Activated gamma-delta T cell treated with anti-CD3 and anti-CD28 coated beads, Interleukin-2, amount 50 U/mL, for 16 hours (primary cell): Measurements from ENCODE around the gene CDH5.
"Not testable (repeated sequence)": the region's sequence is repeated elsewhere in the genome, so short reads cannot be mapped to it uniquely, and the experiment has no call there.

Experiments
- DNase-seq: peaks from one replicate; pipeline ENCODE4 v3.0.0-alpha.2; 2020; ENCODE audit warnings: low read depth

Gene CDH5

DNA sequence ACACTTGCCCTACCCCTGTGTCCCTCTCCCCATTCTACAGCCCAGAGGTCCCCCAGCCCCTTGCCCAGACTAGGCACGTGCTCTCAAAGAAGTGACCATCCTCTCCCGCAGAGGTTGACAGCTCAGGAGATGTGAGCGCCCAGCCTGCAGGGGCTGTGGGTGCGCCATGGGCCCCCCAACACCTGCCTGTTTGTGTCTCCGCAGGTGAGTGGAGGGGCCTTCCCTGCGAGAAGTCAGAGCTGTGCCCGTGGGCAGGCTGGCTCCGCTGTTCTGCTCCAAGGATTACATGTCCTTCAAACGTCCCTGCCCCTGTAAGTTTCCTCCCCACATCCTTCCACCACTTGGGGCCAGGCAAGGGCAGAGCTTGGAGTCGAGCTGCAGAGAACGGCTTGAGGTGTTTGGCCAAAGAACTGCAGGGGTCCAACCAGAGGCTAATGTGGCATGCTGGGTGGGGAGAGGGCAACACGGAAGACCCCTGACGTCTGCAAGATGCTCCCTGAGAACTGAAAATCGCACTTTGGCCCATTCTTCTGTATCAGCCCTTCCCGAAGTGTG lies 71.0 kb downstream of the CDH5 start:
- no peak for DNase-seq

DNA sequence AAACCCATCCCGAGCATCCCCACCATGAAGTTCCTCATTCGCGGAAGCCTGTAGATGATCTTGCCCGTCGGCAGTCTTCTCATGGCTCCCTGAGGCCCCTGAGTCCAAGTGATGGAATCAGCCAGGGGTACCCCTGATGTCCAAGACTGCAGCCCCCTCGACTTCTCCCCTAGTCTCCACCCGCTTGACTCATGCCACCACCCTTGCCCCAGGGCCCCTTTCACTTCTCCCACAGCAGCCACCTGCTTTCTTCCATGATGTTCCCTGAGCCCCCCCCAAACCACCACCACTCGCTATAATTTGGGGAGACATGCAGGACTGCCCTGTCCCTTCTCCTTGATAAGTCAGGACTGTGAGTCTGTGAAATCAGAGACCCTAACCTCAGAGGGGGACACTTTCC lies 72.0 kb downstream of the CDH5 start:
- DNase-seq, result no peak

DNA sequence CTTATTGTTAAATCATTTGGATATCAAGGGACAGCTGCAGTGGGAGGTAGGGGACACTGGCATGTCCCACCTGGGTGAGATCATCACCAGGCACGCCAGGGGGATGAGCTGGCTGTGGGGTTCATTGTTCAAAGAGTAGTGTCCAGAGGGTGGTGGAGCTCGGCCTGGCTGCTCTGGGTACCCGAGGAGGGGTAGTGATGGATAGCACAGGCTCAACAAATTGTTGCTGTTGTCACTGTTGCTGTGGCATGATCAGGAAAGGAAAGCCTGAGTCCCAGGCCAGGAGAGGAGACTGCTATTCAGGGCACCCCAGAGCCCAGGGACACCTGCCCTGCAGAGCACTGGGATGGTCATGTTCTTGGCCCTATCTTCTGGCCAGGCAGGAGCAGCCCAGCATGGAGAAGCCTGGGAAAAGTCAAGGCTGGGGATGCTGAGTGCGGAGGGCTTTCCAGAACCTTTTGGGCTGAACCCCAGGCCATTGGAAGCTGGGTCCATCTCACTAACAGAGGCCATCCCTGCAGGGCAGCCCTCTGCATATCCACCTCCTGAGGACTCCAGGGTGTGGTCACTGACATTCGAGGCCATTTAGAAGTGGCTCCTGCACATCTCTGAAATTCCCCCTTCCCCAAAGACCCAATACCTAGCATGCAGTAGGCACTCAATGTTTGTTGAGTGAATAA lies 72.7 kb downstream of the CDH5 start:
- no peak for DNase-seq

DNA sequence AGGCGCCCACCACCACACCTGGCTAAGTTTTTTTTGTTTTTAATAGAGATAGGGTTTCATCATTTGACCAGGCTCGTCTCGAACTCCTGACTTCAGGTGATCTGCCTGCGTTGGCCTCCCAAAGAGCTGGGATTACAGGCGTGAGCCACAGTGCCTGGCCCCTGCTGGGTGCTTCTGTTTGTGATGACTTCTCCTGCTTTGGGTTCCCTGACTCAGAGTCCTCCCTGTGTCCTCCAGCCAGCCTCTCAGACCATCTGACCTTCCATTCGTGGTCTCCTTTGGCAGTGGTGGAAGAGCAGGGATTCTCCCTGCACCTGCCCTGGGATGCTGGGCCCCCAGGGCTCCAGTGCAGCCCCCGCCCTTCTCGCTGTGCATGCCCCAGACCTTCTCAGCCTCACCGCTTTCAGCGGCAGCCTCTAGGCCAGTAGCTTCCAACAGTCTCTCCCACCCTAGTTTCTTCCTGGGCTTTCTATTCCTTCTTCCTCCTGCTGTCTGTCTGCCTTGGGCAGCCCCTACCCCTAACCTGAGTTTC lies 73.8 kb downstream of the CDH5 start:
- DNase-seq, result no peak

DNA sequence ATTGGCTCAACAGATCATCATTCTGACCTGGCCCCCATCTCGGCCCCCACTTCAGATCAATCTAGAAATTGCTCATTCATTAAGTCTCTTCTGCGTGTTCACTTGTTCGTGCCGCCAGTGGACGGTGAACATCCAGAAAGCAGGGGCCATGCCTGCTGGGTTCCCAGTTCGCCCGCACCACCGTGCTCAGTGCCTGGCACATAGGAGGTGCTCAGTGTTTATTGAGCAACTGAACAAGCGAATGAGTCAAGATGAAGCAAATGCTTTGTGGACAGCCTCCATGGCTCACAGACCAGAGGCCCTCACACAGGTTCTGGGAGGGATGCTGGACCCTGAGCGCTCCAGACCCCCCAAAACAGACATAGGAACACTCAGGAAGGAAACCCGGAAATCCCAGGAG lies 74.5 kb downstream of the CDH5 start:
- no peak for DNase-seq

DNA sequence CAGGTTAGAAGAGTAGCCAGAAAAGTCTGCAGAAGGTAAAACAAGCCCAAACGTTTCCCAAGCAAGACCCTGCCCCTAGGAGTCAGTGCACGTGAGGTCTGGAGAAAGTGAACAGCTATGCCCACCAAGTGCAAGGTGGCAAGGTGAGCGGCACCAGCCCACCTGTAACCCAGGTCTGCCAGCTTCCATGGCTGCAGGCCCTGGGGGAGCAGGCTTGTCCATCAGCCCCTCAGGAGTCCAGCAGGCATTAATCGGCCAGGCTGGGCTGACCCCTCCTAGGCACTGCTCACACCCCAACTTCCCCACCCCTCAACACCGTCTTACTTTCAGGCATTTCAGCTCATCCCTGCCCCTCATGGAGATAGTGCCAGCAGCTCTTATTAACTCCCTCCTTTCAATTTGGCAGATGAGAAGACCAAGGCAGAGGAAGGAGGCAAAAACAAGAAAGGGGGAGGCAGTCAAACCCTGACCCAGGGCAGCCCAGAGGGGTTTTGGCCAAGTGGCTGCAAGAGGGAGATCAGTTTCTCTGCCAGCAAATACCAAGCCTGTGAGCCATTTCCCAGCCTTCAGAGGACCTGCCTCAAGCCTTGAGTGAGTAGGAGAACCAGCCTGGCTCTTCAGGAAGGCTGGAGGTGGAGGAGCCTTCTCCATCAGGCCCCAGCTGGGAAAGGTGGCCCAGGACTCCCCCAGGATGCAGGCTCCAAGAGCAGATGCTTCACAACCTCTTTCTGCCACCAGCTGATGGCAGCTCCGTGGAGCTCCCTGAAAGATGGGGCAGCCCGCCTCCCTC lies 75.3 kb downstream of the CDH5 start:
- no peak for DNase-seq

DNA sequence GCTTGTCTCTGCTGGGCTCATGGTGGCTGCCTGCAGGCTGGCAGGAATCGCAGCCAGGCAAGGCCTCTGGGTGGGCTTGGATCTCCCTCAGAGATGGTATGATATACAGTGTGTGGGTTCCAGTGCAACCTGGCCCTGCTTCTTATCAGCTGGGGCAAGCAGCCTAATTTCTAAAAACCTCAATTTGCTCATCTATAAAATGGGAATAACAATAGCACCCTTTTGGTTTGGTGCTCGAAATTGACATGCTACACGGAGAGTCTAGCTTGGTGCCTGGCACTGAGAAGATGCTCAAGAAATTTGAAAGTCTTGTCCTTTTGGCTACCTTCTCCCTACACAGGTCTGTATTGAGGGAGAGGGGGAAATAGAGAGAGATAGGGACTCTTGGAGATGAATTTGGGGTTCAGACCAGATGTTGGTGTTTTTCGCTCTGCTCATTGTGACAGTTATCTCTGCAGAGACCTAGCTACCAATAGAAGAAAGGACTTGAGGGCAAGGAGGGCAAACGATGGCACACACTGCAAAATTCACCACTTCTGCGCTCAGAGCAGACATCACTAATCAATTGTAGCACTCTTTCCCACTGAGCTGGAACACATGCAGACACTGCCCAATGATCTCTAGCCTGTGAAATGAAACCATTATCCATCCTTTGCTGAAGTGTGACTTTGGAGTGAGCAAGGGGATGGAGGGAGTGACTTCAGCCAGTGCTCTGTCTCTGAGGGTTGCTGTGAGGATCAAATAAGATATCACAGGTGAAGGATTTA lies 76.2 kb downstream of the CDH5 start:
- no peak for DNase-seq

DNA sequence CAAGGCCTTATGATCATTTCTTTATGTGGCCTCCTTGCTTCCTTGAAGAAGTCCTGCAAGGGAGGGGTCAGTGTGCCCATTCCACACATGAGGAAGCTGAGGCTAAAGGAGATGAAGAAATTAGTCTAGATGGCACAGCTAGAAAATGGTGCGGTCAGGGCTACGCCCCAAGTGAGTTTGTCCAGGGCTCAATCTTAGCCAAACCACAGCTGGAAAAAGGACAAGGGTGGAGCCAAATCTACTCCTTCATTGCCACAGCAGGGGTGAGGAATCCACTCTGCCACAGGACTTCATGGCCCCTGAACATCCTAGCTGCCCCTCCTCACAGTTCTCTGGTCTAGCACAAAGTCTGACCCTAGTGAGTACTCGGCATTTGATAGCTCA lies 76.8 kb downstream of the CDH5 start:
- DNase-seq, result no peak

DNA sequence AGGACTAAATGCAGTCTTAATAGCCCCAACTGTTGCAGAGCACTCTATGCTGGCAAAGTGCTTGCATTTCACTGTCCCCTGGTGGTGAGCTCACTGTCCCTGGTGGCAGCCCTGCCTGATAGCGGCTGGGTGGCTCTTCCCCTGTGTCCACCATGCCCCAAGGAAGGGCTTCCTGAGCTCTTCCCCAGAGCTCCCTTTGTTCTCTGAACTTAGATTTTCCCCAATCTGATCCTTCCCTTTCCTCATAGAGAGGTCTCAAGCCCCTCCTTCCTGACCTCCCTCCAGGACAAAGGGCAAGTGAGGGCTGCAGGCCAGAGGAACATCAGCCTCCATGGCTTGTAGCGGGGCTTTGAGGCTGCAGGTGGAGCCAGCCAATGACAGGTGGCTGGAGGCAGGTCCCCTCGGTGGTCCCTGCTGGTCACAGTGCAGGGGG lies 77.6 kb downstream of the CDH5 start:
- no peak for DNase-seq

DNA sequence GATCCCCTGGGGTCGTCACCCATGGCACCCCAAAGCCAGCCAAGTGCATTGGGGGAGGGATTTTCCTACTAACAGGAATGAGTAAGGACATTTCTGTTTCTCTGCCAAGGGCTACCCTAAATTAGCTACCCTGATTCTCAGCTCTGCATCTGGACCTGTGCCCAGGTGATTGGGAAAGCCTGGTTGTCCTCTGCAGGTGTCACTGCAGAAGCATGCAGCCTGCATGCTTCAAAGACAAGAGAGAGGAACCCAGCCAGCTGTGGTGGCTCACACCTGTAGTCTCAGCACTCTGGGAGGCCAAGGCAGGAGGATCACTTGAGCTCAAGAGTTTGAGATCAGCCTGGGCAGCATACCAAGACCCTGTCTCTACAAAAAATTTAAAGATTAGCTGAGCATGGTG lies 80.2 kb downstream of the CDH5 start:
- DNase-seq, result no peak

DNA sequence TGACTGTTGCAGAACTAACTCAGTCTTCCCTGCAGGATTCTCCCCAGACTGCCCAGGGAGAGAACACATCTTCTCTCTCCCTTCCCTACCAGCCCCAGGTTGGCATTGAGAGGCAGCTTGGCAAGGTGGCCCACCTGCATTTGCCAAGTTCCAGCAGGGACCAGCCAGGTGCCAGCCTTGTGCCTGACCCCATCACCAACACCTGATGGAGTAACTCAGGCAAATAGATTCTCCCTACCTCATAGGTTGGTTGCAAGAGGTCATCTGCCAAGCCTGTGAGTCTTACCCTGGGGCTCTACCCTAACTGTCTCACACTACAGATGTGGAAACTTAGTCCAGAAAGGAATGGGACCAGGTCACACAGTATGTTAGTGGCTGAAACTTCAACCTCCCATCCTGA lies 81.0 kb downstream of the CDH5 start:
- no peak for DNase-seq

DNA sequence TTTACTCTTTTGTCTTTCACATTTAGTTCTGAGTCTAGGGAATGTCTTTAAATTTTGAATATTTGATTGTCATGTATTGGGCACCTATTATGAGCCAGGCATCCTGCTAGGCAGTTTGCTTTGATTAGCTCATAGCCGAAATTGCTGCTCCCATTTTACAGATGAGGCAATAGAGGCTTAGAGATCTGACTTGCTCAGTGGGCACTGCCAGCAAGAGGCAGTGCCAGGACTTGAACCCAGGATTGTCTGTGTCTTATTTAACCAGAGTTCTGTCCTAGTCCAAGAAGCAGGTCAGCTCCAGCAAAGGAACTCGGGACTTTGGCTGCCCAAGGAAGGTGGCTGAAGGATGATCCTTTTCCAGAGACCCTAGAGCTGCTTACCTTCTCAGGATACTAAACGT lies 85.1 kb downstream of the CDH5 start:
- no peak for DNase-seq

DNA sequence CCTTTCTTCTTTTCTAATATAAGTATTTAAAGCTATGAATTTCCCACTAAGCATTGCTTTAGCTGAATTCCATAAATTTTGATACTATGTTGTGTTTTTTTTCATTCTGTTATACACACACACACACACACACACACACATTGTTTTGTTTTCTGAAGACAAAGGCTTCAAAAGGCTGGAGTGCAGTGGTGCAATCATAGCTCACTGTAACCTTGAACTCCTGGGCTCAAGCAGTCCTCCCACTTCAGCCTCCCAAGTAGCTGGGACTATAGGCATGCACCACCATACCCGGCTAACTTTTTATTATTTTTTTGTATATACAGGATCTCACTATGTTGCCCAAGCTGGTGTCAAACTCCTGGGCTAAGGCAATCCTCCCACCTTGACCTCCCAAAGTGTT lies 86.7 kb downstream of the CDH5 start:
- not testable (repeated sequence) for DNase-seq
